OCI-LY1 (cell line): ENCODE results near the gene B3GALT6.

Source experiments
- EZH2 ChIP-seq: fragments of 200-600 bp; sonication (generic), shearing (Covaris generic); IDR thresholded peaks from 2 replicates; pipeline ENCODE4 v1.8.0; 2017; ENCODE audit warnings: borderline replicate concordance, mixed run types, mild to moderate bottlenecking, antibody characterized with exemption, low read length, moderate library complexity, mixed read lengths
- TF ChIP-seq, protein P1 (sequence below): fragments of 200-600 bp; sonication (generic), shearing (Covaris generic); IDR thresholded peaks from 2 replicates; pipeline ENCODE4 v1.5.1; 2017; ENCODE audit warnings: mild to moderate bottlenecking, antibody characterized with exemption, low read length, moderate library complexity, mixed read lengths

DNA sequence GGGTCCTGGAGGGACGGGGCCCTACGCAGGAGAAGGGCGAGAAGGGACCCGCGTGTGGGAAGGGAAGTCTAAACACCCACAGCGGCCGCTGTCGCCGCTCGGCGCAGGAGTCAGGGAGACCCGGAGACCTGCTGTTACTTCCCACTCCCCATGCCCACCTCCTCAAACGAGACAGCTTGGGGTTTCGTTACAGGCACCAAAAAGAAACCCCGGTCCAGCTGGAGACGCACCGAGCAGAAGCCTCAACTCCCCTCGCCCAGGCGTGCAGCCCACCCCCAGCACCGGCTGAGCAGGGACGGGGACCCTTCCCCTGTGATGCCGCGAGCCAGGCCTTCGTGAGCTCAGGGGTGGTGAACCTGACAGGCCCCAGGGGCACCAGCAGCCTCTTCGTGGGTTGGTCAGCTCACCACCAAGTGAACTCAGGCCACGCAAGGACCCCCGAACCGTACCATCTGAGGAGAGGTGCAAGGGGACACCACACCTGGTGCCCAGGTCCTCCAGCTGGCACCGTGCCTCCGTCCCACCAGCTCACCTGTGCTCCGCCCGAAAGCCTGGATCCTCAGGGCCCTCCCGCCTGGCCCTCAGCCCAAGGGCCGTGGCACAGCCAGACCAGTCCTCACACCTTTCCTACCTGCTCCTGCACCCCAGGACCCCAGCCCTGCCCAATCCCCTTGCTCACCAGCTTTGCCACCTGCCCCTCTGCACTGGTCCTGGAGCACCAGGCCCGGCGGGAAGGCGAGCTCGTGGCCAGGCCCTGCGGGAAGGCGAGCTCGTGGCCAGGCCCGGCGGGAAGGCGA, 5.3 kb upstream of the B3GALT6 start:
- TF ChIP-seq EZH2 = no peak
- TF ChIP-seq, protein P1, sequence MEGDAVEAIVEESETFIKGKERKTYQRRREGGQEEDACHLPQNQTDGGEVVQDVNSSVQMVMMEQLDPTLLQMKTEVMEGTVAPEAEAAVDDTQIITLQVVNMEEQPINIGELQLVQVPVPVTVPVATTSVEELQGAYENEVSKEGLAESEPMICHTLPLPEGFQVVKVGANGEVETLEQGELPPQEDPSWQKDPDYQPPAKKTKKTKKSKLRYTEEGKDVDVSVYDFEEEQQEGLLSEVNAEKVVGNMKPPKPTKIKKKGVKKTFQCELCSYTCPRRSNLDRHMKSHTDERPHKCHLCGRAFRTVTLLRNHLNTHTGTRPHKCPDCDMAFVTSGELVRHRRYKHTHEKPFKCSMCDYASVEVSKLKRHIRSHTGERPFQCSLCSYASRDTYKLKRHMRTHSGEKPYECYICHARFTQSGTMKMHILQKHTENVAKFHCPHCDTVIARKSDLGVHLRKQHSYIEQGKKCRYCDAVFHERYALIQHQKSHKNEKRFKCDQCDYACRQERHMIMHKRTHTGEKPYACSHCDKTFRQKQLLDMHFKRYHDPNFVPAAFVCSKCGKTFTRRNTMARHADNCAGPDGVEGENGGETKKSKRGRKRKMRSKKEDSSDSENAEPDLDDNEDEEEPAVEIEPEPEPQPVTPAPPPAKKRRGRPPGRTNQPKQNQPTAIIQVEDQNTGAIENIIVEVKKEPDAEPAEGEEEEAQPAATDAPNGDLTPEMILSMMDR = no peak
